Measurements from ENCODE around the gene TIRAP.

The TIRAP gene

DNA sequence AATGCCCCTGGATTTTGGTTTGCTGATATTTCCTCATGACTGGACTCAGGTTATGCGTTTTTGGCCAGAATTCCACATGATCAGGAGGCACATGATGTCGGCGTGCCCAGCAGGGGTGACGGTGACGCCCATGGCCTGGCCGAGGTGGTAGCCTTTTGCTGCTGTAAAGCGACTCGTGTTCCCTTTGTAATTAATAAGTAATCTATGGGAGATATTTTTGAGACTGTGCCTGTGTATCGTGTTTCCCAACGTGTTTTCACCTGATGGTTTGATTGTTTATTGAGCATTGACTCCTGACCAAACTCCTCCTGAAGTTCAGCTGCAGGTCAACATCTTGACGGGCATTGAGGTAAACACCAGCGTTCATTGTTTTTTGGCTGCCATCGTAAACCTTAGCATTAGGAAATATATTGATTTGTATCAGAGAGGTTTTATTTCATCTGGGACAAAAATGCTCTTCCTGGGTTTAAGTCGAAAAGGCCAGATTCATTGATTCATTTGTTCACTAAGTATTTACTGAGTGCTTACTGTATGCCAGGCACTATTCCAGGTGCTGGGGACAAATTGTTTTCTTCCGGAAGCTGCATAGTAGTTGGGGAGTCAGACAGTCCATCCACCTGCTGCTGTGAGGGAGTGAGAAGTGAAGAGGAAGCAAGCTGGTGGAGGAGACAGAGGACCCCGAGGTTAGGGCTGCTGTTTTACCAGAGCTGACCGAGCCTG, 44.5 kb downstream of the TIRAP start:
- no peak for DNase-seq

GRCh38 chr11:126328001-126328390, 45.1 kb downstream of the TIRAP start:
- DNase-seq: no peak

DNA sequence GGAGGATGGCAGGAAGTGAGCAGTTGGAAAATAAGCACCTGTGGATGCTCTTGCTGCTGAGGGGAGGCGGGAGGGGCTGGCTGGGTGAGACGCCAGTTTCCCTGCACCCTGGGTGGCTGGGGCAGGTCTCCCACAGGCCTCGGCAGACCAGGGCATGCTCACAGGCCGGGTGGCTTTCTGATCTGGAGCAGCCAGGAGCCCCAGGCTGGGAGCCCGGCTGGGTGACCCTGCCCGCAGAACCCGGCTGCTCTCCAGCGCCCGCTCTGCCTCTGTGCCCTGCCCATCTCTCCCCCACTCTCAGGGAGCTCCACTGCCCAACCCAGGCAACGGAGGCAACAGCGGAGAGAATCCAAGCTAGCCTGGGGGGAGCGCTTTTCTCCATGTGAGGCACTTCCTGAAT, 45.6 kb downstream of the TIRAP start:
- no peak for DNase-seq

DNA sequence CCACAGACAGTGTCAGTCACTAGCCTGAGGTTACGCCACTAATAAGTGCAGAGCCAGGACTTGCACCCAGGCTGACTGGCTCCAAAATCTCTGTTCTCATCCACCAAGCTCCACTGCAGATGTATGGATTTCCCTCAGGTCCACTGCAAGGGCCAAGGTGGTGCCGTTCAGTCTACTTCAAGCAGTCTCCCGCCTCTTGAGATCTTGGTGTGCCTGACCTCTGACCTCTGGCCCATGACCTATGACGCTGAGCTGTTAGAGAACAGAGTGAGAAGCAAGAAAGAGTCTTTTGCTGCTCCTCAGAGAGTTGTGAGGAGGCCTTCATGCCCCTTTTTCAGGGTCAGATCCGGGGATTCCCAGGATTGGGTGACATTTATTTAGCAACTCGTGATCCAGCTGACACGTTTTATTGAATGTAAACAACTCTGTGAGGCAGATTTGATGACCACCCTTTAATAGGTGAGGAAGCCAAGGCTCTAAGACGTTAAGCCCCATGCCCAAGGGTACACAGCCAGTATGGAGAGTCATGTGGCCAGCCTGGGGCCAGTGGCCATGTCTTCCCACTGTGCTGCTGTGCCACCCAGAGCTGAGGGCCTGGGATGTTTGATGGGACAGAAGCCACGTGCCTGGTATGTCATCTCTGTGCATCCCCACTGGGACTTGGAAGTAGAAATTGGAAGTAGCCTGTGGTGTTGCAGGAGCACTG, 46.2 kb downstream of the TIRAP start:
- no peak for DNase-seq

GRCh38 chr11:126329644-126330211, 46.8 kb downstream of the TIRAP start:
- peak; percentile 29 to 30 for DNase-seq

DNA sequence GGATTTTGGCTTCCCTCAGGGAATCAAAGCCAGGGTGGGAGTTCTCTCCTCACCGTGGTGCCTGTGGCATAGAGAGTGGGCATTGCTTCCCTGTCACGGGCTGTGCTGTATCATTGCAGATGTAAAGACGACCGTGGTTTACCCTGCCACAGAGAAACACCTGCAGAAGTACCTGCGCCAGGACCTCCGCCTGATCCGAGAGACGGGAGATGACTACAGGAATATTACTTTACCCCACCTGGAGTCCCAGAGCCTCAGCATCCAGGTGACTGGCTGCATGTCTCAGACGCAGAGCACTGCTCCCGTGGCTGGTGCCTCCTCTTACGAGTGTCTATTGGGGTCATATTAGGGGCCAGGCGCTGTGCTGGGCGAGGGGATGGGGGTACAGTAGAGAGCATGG, 48.4 kb downstream of the TIRAP start:
- no peak for DNase-seq

DNA sequence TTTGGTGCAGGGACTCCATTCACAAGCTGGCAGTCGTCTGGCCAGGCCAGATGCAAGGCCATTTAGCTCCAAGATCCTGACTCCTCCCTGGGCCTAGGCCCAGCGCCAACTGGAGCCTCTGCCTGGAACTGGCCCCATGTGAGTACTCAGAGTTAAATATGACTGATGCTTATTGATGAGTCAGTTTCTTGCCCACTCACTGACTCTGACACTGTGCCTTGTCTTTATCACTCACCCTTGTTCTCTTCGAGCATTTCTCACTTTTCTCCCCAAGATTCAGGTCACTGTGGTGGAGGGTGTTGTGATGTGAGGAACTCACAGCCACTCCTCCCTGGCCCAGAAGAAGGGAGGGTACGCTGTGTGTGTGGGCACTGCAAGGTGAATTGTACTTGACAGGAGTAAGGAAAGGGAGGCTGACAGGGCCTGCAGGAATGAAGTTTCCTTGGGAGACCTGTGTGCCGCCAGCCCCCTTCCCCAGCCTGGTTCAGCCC, 49.4 kb downstream of the TIRAP start:
- peak in 1 of 2 donors; percentile 41 for DNase-seq

DNA sequence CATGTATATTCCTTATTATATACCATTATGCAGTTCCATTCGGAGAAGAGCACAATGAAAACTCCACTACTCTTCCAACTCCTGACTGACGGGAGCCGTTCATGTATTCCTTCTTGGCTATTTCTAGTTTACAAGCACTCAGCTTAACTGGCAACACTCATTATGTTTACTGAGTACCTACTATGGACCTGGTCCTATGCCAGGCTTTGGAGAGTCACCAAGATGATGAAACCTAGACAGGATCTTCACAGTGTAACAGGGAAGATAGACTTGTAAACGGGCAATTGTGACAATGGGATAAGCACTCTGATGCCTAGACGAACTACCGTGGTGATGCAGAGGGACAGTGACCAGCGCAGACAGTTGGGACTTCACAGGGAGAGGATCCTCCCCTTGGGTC, 50.2 kb downstream of the TIRAP start:
- no peak for DNase-seq

GRCh38 chr11:126334659-126335462, 52.0 kb downstream of the TIRAP start:
- DNase-seq: no peak

DNA sequence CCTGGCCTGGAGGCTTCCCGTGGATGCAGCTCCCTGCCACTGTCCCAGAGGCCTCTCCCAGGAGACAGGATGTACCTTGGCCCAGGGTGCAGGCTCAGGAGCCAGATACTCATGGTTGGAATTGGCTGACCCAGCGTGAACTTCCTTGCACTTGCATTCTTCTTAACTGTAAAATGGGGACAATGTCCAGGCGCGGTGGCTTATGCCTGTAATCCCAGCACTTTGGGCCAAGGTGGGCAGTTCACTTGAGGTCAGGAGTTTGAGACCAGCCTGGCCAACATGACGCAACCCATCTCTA, 52.5 kb downstream of the TIRAP start:
- DNase-seq: no peak

DNA sequence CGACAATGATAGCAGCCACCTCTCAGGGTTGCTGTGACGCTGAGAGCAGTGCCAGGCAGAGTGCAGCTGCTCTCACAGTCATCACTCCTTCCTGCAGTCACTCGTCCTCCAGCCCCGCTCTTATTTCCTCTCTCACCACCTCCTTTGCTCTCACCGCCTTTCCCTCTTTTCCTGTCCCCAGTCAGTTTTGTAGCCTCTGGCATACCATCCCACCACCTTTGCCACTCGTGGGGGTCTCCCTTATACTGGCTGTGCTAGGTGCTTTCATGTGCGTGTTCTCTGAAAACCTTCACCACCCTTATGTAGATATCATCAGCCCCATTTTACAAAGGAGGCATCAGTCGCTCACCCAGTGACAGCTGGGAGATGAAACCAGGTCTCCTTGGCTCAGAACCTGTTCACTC, 53.2 kb downstream of the TIRAP start:
- no peak for DNase-seq

DNA sequence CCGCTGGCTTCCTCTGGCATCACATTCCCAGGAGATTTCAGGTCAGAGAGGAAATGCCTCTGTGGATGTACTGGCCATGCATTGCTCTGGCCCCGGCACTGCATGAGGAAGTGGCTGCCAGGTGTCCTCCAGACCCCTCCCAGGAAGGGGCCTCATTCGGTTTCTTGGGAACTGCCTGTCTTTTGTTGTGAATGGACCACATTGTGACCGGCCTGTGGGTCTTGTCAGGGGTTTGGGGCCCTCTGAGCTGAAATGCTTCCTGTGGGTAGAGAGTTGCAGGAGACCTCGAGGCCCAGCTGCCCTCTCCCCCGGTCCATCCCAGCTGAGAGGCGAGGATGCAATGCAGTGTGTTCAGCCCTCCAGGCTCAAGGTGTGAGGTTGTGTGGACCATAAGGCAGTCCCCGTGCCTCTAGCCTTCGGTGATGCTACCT, 53.8 kb downstream of the TIRAP start:
- no peak for DNase-seq

GRCh38 chr11:126337126-126337473, 54.2 kb downstream of the TIRAP start:
- no peak for DNase-seq

DNA sequence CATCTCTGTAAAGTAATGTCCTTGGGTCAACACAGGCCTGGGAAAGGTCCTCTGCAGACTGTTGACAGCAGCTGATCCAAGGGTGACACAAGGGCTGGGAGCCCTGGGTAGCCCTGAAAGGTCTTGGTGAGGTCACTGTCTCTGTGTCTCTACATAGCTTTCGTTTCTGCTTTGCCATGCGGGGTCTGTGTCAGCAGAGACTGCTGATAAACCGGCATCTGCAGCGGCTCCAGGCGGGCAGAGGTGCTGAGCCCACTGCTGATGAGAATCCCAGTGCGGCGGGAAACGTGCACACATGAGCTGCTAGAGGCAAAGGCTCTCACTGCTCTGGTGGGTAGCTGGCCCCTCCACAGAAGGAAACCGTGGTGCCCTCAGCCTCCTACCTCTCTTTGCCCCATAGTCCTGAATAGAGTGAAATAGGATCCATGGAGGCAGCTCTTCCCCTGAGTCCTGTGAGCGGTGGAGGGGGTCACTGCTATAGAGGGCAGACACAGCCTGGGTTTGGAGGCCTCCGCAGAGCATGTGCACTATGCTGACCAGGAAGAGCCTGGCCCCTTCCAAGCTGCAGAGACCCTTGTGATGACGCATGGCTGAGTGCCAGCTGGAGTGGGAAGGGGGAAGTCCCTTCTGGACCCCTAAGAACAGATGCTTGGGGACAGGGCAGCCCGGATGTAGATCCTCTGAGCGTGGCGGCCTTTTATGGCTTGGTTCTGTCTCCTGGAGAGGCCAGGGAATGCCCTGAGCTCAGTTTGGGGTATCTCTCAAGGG, 54.8 kb downstream of the TIRAP start:
- DNase-seq: peak in 1 of 2 donors; percentile 29

DNA sequence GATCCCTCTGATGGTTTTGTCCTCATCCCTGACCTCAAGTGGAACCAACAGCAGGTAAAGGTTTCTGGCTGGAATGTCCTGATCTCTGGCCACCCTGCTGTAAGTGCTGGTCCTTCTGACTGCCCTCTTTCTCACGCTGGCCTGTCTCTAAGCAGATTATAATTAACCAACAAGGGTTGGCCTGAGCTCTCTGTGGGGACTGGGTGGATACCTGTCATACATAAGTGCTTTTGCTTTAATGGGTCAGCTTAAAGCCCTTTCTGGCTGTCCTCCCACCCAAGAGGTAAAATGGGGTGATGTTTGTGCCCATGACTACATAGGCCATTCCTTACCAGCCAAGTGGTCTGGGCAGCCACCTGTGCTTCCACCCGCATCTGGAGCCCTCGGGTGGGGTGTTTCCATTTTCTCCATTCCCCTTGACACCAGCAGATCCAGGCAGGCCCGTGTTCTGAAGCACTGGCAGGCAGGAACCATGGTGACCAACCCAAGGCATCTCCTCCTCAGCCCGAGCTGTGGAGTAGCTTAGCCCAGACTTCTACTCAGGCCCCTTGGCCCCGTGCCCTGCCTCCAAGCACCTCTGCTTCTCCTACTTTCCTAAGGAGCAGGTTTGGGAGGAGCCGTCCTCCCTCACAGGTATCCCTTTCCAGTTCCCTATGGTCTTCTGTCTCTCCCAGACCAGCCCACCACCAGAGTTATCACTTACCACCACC, 55.6 kb downstream of the TIRAP start:
- no peak for DNase-seq

DNA sequence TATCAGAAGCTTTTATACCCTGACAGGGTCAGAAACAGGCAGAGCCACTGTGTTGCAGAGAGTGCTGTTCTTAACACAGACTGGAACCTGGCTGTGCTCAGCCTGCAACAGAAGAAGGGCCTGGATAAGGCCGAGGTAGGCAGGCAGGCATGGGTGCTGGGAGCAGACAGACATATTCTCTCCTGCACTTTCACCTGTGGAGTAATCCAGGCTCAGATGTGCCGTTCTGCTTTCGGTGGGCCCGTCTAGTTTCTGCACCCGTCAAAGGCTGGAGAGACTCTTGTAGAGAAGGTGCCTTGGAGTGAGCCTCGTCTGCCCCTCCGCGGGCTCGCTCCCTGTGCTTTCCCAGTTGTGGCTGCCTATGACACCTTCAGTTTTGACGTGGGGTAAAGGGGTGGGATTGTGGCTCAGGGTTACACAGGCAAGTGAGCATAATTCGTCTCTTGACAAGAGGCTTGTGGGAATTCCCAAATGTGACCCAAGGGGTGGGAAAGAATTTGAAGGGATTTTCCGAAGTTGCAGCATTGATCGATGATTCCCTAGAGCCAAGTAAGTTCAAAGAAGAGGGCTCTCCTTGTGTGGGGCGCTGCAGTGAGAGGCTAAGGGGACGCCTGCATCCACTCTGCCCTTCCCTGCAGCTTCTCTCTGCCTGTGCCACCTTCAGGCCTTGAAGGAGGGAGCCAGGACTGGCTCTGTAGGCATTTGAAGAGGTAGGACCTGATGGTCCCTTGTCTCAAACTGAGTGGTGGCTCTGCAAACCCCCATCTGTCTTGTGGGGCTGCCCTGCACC, 56.4 kb downstream of the TIRAP start:
- DNase-seq: no peak

- DNase-seq: no peak
Measured at GRCh38 chr11:126339863-126340434, 57.1 kb downstream of the TIRAP start.

DNA sequence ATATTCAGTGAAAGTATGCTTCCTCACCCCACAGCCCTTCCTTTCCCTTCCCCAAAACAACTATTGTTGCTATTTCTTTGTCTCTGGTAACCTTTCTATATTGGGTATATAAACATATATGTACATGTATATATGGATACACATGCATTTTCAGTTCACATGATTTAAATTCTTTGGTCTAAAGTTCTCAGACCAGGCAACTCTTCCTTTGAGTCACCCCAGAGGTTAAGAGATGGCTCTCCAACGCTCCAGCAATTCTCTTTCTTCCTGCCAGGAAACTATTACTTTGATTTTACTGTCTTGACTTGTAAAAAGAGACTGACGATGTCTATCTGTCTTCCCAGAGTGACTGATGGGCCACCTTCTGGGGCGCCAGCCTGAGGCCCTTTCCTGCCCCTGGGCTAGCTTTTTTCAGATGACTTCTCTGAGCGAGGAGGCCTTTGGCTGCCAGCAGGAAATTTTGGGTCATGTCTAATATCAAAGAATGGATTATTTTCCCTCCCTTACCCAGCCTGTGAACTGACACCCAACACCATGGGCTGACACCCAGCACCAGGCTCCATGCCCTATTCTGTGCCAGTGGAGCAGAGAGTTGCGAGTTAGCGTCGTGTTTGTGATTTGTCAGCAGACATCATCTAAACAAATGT, 58.2 kb downstream of the TIRAP start:
- no peak for DNase-seq

DNA sequence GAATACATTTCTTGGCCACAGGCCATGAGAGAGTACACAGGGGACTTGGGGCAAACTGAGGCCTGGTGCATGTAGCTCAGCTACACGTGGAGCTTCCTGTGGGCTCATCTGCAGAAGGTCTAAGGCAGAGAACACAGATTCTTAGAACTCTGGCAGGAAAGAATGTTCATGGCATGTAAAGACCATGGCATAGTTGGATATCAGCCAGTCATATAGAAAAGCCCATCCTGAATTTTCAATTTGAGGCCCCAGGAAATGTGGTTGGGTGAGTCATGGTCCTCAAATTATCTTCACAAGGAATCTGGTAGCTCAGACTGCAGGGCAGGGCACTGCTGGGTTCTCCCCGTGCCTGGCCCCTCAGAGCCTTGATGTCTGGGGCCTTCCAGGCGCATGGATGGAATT, 58.9 kb downstream of the TIRAP start:
- no peak for DNase-seq

- DNase-seq: no peak
Measured at GRCh38 chr11:126343051-126343450, 60.2 kb downstream of the TIRAP start.

Measured in CD4-positive, alpha-beta T cell treated with Interferon alpha-2 for 1 hour (primary cell).